G401.6 (cell line): ENCODE data around the gene PPP3CA.

Experiments used
- FAIRE-seq: peaks from 2 replicates; lab custom pipeline; 2012; peaks lifted over from hg19 to GRCh38; lab: Jason Lieb, UNC

Gene PPP3CA

GRCh38 chr4:101329592-101329991, 17.7 kb downstream of the PPP3CA start:
- no peak for FAIRE-seq

GRCh38 chr4:101328063-101328602, 19.2 kb downstream of the PPP3CA start:
- FAIRE-seq, result no peak

GRCh38 chr4:101326576-101326975, 20.8 kb downstream of the PPP3CA start:
- FAIRE-seq, result no peak

GRCh38 chr4:101322743-101323142, 24.6 kb downstream of the PPP3CA start:
- no peak for FAIRE-seq

GRCh38 chr4:101321481-101322042, 25.8 kb downstream of the PPP3CA start:
- no peak for FAIRE-seq

GRCh38 chr4:101315786-101316185, 31.5 kb downstream of the PPP3CA start:
- FAIRE-seq, result no peak

GRCh38 chr4:101315041-101315440, 32.3 kb downstream of the PPP3CA start:
- FAIRE-seq, result no peak

GRCh38 chr4:101309925-101310324, 37.4 kb downstream of the PPP3CA start:
- no peak for FAIRE-seq

- no peak for FAIRE-seq
Observed at GRCh38 chr4:101307899-101308298, 39.4 kb downstream of the PPP3CA start.

GRCh38 chr4:101306764-101307615, 40.3 kb downstream of the PPP3CA start:
- FAIRE-seq, result no peak

GRCh38 chr4:101306225-101306624, 41.1 kb downstream of the PPP3CA start:
- no peak for FAIRE-seq

GRCh38 chr4:101304916-101305315, 42.4 kb downstream of the PPP3CA start:
- no peak for FAIRE-seq

GRCh38 chr4:101299899-101300540, 47.3 kb downstream of the PPP3CA start:
- no peak for FAIRE-seq

- FAIRE-seq, result no peak
Observed at GRCh38 chr4:101299021-101299420, 48.3 kb downstream of the PPP3CA start.

- no peak for FAIRE-seq
Observed at GRCh38 chr4:101295691-101296090, 51.6 kb downstream of the PPP3CA start.

- no peak for FAIRE-seq
Observed at GRCh38 chr4:101294597-101294996, 52.7 kb downstream of the PPP3CA start.

- FAIRE-seq, result no peak
Observed at GRCh38 chr4:101292901-101293300, 54.4 kb downstream of the PPP3CA start.

GRCh38 chr4:101292214-101292613, 55.1 kb downstream of the PPP3CA start:
- no peak for FAIRE-seq

GRCh38 chr4:101291198-101291597, 56.1 kb downstream of the PPP3CA start:
- no peak for FAIRE-seq

GRCh38 chr4:101290654-101291053, 56.7 kb downstream of the PPP3CA start:
- no peak for FAIRE-seq

- no peak for FAIRE-seq
Observed at GRCh38 chr4:101289306-101289705, 58.0 kb downstream of the PPP3CA start.

- FAIRE-seq, result no peak
Observed at GRCh38 chr4:101288365-101289145, 58.8 kb downstream of the PPP3CA start.
